HG03097 (cell line): ENCODE data around the gene VEPH1.
A peak's percentile ranks its signal among the peaks of the same experiment; 100 is the strongest.

Experiments used
- ATAC-seq: cut with Tn5 transposase; IDR thresholded peaks from one replicate; pipeline ENCODE4 v1.9.1; 2021; ENCODE audit not compliant: unreplicated experiment, low FRiP score

The VEPH1 gene

DNA sequence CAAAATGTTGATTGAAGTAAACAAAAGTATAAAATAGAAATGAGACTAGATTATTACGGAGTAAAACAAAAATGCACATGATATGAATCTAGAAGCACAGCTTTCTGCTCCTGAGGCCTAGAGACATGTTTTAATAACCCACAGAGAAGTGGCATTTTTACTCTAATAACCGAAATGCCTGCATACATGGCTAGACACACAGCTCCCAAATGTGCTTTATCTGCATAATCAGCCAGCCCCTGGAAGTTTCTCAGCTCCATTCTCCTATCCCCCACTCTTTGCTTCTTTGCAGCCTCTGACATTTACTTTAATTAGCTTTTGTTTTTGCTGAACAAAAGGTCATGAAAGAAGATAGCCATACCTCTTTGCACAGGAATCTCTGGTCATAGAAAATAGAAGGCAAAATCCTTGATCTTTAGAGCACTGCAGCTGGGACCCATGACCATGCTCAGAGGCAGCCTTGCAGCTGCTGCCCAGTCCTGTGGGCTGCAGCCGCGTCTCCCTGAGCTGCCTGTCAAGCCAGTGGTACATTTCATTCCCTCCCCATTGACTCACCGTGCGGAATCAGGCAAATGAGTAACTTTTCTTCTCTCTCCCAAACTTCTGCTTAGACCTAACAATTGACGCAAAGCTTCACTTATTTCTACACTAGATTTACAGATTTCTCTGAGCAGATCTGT lies at the start of gene VEPH1:
TSS of gene VEPH1 (minus strand) at position 501 of the 680 bp plus-strand sequence. CDS start 8,067 bp downstream, outside the sequence.
- no peak for ATAC-seq

DNA sequence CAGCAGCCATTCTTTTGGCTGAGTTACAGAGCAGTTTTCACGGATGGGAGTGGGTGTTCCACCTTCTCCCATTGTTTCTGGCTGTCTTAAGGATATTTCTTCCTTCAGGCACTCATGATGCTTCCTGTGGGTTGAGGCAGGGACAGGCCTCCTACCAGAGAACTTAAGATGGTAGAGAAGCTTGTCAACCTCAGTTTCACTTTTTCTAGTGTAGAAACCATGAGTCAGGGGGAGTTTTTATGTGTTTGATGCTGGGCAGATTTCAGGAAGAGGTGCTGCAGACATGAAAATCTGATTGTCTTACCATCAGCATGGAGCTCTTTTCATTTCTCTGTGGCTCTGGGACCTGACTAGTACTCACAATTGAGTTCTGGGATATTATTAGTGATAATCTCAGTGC lies 48.7 kb upstream of the VEPH1 start:
- ATAC-seq = no peak

DNA sequence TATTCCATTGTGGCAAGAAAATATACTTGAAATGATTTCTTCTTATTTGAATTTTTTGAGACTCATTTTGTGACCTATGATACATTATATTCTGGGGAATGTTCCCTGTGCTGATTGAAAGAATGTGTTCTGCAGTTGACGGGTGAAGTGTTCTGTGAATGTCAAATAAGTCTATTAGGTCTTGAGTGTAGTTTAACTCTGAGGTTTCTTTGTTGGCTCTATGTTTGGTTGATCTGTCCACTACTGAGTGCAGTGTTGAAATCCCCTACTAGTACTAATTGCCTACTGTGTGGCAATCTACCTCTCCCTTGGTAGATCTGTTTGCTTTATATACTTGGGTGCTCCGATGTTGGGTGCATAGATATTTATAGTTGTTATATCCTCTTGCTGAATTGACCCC lies 46.3 kb upstream of the VEPH1 start:
- no peak for ATAC-seq

DNA sequence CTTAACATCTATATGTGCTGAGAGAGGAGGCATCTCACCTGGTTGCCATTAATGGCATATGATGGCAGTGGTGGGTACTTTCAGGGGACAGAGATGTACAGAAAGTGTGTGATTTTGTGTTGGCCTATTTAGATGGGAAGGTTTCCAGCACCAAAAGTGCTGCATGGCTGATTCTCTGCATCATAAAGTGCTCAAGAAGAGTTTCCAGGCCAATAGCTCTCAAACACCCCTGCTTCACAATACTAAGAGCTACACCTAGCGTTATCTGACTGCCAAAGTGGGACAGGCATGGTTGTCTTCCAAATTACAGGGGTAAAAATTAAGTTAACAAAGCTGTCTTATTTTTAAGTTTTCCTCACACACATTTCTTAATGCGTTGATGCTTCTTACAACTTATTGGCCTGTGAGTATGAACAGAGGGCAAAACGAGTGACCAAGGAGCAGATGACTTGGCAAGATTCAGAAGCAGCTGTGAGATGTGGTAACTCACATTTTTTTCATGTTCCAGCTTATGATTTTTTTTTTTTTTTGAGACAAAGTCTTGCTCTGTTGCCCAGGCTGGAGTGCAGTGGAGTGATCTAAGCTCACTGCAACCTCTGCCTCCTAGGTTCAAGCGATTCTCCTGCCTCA lies 41.4 kb upstream of the VEPH1 start:
- no peak for ATAC-seq

DNA sequence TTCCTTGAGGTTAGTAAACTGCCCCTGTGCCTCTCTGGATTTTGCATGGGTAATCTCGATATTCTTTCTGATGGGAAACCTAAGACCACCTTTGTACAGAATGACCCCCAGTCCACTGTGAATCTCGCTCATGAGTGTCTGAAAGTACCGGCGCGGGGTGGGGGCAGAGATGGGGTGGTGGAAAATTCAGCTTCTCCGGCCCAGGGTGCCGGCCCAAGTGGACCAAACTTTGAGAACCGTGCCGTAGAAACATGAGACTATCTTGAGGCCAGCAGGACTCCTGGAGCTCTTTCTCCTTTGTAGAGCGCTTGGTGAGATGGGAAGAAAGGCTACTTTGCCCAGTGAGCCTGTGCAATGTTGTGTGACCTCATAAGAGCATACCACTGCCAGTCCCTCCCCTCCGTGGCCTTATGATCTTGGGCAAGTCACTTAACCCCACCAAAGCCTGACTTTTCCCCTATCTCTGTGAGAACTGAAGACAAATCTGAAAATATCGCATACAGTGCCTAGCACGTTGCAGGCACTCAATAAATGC lies 40.4 kb upstream of the VEPH1 start:
- no peak for ATAC-seq

DNA sequence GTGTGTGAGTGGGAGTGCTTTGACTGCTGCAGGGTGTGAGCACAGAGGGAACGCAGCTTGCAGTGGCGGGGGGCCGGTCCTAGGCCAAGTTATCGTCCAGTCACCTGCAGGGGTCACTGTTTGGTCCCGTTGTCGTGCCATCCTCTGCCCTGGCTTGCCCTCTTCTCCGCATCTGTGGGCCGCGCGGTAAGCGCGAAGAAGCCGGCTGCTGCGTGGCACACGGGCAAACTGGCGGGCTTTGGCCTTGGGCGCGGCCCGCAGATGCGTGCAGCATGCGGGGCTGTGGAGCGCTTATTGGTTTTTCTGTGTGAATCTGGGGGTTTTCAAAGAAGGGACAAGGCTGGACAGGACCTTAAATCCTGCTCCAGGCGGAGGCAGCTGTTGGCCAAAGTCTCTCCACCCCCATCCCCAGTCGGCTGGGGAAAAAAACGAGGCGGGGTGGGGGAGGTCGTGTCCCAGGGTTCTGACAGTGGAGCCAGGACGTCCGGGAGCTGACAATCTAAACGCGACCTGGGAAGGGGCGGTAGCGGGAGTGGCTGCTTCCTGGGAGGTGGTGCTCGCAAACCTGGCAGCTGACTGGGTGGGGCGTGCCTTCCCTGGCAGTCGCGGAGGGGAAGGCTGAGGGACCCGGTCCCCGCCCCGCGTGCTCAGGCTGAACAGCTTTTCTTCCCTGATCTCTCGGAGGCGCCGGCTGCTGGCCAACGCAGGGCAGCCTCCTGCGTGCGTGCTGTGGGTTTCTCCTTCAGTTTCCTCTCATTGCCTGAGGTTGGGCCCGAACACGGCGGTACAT lies 39.7 kb upstream of the VEPH1 start:
- no peak for ATAC-seq

DNA sequence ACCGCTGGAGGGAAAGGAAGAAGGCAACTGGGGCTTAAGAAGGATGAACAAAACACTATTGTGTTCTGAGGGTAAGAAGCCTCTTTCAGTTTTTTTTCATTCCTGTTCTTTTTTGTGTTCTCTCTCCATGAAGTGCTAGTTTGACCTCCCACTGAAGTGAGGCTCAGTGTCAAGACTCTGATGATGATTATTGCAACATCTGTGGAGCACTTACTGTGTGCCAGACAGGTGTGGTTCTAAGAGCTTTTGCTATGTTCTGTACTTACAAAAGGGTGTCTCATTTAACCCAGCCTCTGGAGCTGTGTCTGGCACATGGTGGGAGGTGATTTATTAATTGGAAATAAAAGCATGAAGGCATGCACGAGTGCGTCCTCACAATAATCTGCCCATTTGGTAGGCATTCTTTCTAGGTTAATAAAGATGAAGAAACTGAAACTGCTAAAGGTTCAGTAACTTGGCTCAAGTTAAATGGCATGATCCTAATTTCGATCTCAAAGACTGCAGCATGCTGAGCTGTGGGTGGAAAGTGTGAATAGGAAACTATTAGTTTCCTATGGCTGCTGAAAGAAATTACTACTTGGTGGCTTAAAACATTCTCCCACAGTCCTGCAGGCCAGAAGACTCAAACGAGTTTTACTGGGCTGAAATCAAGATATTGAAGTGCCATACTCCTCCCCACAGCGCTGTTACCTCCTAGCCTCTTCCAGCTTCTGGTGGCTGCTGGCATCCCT lies 38.5 kb upstream of the VEPH1 start:
- no peak for ATAC-seq

DNA sequence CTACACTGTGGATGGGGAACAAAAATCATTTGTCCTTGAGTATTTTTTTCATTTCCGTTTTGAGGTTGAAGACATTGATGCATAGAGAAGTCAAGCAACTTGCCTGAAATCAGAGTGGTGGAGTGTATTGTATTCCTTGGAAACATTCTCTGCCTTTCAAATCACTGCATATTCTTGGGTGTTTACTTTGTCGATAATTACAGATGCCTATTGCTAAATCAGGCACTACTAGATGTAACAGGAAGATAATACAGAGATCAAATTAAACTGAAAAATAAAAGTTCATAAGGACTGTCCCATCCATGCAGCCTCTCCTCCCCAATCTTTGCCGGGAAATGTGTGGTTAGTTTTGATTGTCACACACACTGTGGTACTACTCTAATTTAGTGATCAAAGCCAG lies 37.4 kb upstream of the VEPH1 start:
- ATAC-seq = no peak

DNA sequence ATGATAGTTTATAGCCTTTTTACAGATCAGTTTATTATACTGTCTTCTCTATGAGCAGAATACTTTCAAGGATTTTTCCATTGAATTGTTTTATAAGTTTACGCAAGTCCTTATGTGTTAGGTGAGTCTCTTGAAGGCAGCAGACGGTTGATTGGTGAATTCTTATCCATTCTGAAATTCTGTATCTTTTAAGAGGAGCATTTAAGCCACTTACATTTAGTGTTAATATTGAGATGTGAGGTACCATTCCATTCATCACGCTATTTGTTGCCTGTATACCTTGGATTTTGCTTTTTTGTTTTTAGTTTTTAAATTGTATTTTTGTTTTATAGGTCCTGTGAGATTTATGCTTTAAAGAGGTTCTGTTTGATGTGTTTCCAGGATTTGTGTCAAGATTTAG lies 32.5 kb upstream of the VEPH1 start:
- no peak for ATAC-seq

DNA sequence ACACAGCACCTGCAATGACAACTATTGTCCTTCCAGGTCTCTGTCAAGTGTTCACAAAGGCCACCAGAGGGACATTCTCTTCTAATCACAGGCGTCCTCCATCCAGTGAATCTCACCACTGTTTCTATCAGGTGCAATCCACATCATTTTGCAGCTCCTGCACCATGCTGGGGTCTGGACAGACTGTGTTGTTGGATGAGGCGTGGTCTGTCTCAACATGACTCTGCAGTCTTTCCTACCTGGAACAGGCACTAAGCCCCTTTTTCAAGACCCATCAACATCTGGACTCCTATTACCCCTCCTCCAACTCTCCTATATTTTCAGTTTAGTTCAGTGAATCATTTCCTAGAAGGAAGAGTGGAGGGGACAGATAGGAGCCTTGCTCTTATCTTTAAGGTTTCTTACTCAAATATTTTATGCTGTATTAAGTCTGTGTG lies 31.5 kb upstream of the VEPH1 start:
- no peak for ATAC-seq

DNA sequence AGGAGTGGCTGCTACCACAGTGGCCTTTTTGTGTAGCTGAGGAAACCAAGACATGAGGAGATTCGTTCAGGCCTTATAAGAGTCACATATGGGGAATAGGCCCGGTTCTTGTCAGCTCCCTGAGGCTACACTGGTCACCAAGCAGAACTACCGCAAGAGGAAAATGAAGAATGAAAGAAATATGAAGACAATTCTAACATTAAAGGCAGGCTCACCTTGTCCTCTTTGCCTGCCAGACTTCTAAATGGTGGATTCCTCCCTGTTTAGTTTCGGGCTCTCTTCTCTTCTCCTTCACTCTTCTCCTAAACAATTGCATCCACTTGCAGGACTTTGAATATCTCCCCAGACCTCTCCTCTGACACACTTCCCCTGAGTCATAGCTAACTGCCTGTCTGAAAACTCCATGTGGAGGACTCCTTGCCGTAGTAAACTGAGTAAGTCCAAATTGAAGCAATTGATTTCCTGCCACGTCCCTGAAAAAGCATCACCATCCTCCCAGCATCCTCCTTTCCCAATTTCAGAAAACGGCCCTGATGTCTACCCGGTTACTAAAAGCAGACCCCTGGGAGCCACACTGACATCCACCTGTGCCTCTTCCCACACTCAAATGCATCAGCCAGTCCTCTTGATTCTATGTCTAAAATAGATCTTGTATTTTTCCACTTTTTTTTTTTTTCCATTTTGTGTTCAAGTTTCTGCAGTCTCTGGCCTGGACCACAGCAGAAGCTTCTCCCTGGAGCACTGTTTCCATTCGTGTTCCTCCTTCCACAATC lies 30.3 kb upstream of the VEPH1 start:
- no peak for ATAC-seq

DNA sequence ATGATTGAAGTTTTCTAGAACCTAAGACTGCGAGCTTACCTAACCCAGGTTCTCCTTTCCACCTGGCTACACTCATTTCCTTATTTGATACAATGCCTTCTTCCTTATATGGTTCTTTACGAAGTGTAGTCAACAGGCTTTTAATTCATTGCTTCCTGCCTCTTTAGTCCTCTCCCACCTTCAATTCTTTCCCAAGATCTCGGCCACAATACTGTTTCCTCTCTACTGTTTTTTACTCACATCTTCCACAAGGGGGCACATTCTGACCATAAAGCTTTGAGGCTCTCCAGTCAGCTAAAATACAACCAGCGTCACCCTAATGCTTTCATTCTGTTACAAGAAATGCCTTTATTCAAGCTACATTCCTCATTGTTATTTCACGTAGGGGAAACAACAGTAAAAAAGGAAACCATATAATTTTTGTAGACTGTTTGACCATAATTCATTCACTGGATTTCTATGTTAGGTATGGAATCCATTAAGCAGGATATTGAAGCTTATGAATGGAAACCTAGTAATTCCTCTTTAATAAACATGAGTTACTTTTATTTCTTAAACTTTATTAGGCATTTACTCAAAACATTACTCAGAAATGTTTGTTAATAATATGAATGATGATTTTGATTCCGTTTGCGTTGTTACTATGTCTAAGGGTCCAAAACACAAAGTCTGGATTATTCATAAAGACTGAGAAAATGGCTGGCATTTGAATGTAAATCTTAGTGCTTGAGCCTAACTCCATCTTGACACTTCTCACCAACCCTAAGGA lies 29.5 kb upstream of the VEPH1 start:
- ATAC-seq = peak; percentile 92

DNA sequence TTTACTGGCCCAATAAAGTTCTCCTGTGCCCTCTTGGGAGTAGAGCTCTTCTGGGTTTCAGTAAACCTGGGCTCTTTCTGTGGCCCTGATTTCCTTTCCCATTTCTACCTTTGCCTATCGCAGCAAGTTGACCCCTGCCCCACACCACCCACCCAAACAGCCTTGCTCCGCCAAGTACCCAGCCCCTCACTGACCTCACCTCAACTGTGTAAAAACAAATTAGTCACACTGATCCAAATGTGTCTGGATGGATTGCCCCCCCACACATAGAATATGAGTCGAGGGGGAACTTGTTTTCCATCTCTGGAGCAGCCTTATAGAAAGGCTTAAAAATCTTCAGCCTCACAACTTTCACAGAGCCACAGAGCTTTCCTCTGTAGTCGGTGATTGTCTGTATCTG lies 28.6 kb upstream of the VEPH1 start:
- no peak for ATAC-seq

DNA sequence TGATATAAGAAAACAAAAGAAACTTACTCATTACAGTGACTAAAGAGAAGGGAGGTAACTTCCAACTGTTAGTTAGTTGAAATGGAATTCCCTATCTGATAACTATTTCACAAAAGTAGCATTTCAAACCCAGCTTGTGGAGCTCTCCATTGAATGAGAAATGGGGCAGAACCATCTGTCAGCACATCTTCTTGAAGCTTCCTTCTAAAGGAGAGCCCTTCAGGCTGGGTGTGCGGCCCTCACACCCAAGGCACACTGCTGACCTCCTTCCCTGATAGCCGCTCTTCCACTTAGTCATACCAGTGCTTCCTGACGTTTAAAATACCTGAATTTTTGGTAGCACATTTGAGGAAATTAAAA lies 28.1 kb upstream of the VEPH1 start:
- no peak for ATAC-seq

DNA sequence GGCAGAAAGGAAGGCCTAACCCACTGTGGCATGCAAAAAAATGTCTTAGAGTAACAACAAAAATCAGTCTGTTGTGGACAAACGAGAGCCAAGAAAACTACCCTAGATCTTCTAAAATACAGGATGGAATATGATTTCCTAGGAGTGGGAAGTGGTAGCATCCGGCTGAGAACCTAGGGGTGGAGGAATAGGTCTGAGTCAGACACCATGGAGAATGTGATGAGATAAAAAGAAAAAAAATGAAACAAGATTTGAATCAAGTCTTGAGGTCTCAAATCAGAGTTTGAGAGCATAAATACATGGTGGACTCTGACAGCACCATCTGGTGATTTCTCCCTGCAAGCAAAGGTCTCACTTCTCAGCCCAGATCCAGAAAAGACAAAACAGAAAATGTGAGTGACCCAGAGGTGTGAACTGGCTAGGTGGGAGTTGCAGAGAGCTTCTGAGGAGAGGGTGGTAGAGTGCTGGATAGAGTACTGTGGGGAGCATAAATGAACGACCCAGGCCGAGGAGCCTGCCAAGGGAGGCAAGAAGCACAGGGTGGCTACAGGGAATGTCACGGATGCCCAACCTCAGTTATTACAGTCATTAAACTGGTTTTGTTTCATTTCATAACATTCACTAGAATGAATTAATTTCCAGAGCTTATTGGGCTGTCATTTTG lies 27.6 kb upstream of the VEPH1 start:
- ATAC-seq = no peak

DNA sequence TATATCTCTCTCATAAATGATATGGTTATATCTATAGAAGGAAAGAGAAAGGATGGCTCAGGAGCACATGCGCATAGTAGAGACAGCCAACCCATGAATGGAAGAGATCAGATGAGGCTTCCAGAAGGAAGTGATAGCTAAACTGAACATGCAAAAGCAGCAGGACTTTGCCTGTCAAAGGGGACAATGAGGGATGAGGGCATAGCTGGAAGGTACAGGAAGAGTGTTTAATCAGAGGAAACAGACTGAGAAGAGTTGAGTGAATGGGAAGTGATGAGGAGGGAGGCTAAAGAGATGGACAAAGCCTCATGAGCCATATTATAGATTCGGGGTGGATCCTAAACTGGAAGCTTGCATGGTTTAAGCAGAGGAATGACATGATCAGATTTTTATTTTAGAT lies 26.5 kb upstream of the VEPH1 start:
- ATAC-seq = no peak

DNA sequence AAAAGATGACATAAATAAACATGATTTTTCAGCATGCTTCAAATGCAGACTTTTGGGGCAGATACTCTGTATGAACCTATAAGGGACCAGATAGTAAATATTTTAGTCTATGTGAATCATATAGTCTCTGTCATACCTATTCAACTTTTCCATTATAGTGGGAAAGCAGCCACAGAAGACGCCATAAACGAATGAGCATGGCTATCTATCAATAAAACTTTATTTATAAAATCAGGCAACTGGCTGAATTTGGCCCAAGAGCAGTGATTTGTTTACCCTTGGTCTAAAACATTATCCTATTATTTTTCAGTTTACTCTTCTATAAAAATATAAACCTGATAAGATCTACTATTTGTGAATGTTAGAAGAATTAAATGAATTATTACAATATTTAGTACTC lies 25.9 kb upstream of the VEPH1 start:
- ATAC-seq = no peak

DNA sequence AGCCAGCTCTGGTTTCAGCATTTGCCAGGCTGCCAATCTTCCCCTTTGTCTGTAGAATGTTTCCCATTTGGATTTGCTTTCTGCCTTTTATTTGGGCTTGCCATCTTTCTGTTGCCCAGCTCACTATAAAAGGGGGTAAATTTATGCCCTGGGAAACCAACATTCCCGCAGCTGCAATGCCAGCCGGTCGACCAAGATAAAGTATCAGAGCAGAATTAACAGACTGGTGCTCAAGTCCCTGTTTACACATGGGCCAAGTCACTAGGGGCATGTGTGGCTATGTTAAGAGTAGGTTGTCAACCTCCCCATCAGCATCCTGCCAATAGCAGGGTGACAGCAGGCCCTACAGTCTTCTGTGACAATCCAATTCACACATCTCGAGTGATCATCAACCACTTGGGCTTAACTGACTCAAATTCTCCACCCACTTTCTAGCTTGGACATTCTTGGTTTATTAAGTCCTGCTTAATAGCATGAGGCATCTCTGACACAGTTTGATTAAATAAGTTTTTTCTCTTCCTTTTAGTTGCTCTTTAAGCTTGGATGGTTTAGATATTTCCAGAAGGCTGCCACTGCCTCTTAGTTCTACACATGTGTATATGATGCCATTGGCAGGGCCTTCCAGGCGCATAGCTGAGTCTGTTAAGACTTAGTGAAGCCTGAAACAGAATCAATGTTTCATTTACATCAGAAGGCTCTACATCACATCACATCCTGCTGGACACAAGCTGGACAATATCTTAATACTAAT lies 24.1 kb upstream of the VEPH1 start:
- no peak for ATAC-seq
